GM19438 (cell line): ENCODE data around the gene NUCB1.
"Not testable (repeated sequence)": the region's sequence is repeated elsewhere in the genome, so short reads cannot be mapped to it uniquely, and the experiment has no call there.

Experiments used
- ATAC-seq: cut with Tn5 transposase; IDR thresholded peaks from one replicate; pipeline ENCODE4 v1.9.1; 2021; ENCODE audit warnings: low read depth; ENCODE audit not compliant: unreplicated experiment

Gene NUCB1

GRCh38 chr19:48926909-48927308 lies 26.8 kb downstream of the NUCB1 start:
- no peak for ATAC-seq

GRCh38 chr19:48927692-48928091 lies 27.6 kb downstream of the NUCB1 start:
- ATAC-seq, result not testable (repeated sequence)

- no peak for ATAC-seq
Observed at GRCh38 chr19:48928164-48929025, 28.3 kb downstream of the NUCB1 start.

- no peak for ATAC-seq
Observed at GRCh38 chr19:48933382-48933932, 33.3 kb downstream of the NUCB1 start, which contains the start of gene DHDH. DHDH (plus strand) TSS chr19:48933699; CDS start chr19:48933722, 23 bp downstream.

GRCh38 chr19:48934837-48935236 lies 34.7 kb downstream of the NUCB1 start:
- ATAC-seq, result no peak

- no peak for ATAC-seq
Observed at GRCh38 chr19:48935864-48936263, 35.8 kb downstream of the NUCB1 start.

GRCh38 chr19:48938256-48938655 lies 38.1 kb downstream of the NUCB1 start:
- ATAC-seq, result no peak

GRCh38 chr19:48940902-48941301 lies 40.8 kb downstream of the NUCB1 start:
- no peak for ATAC-seq

- ATAC-seq, result no peak
Observed at GRCh38 chr19:48943081-48943480, 43.0 kb downstream of the NUCB1 start.

GRCh38 chr19:48945415-48945814 lies 45.3 kb downstream of the NUCB1 start:
- ATAC-seq, result no peak

GRCh38 chr19:48945817-48946216 lies 45.7 kb downstream of the NUCB1 start:
- no peak for ATAC-seq

GRCh38 chr19:48946463-48947257 lies 46.5 kb downstream of the NUCB1 start:
- no peak for ATAC-seq

GRCh38 chr19:48947258-48947542 lies 47.1 kb downstream of the NUCB1 start:
- no peak for ATAC-seq

GRCh38 chr19:48950159-48950558 lies 50.0 kb downstream of the NUCB1 start:
- no peak for ATAC-seq

- no peak for ATAC-seq
Observed at GRCh38 chr19:48950830-48951519, 50.9 kb downstream of the NUCB1 start.

- ATAC-seq, result no peak
Observed at GRCh38 chr19:48953141-48953540, 53.0 kb downstream of the NUCB1 start.

GRCh38 chr19:48953990-48954594 lies 54.0 kb downstream of the NUCB1 start:
- ATAC-seq, result no peak

- peak; percentile 74 for ATAC-seq
Observed at GRCh38 chr19:48954595-48955307, 54.6 kb downstream of the NUCB1 start, which contains the start of gene BAX. BAX (plus strand) TSS chr19:48954875; CDS start chr19:48954929, 54 bp downstream.

GRCh38 chr19:48955308-48955958 lies 55.3 kb downstream of the NUCB1 start:
- ATAC-seq, result no peak
